HepG2 (cell line): ENCODE results near the gene MID1. TPM values are rescaled to one million over a fixed set of nuclear protein-coding genes. Genes with fewer than 3 reads are reported as not detected.

Experiments
- FOXA1 ChIP-seq, 2 experiments: fragments of 450-650 bp in 1 of 2; sonication (generic) in 1 of 2; formaldehyde crosslinking in 1 of 2; IDR thresholded peaks; 2 replicates each; pipeline versions ENCODE4 v1.4.0 to v1.6.1; 2016 to 2020; ENCODE audit warnings: missing genetic modification reagents in 1 of 2
- ZNF337 ChIP-seq: sonication (generic); formaldehyde crosslinking; IDR thresholded peaks from 2 replicates; pipeline ENCODE4 v1.5.1; 2020; ENCODE audit warnings: missing genetic modification reagents, low read depth, mild to moderate bottlenecking, borderline replicate concordance
- polyA plus RNA-seq, 8 experiments: library from polyadenylated mRNA; depleted of rRNA in 3 of 8; stranded (reverse) in 7 of 8; unstranded in 1 of 8; fragments of >200 nt; fragmentation: Illumina TruSeq in 4 of 8; extraction: Trizol in 4 of 8; gene quantifications; 2 replicates each; pipeline versions ENCODE4 v1.2.1 to v1.2.3, GENCODE V29; 2011 to 2016; ENCODE audit warnings: low read depth in 4 of 8, missing spikeins in 1 of 8, mixed read lengths in 1 of 8; ENCODE audit not compliant: insufficient read depth in 1 of 8
- total RNA-seq, 5 experiments: library from RNA; depleted of rRNA; stranded (reverse); fragments of >200 nt; fragmentation: Illumina TruSeq; extraction: Trizol; gene quantifications; 2 replicates each; pipeline ENCODE4 v1.2.3, GENCODE V29; 2016; ENCODE audit warnings: low read depth in 1 of 5
- TF ChIP-seq, protein P1 (sequence below): sonication (generic); formaldehyde crosslinking; IDR thresholded peaks from 2 replicates; pipeline ENCODE4 v1.5.0; 2020; ENCODE audit warnings: missing genetic modification reagents
- TF ChIP-seq, protein P2 (sequence below), 2 experiments: IDR thresholded peaks; 2 replicates each; pipeline ENCODE4 v1.6.1; 2011 to 2012; ENCODE audit warnings: low read length in 2 of 2, borderline replicate concordance in 1 of 2, low read depth in 1 of 2, mild to moderate bottlenecking in 1 of 2, moderate library complexity in 1 of 2
- TF ChIP-seq, protein P3 (sequence below): sonication (generic); formaldehyde crosslinking; conservative IDR thresholded peaks from 2 replicates; pipeline ENCODE4 v1.5.0; 2020; ENCODE audit warnings: missing genetic modification reagents
- TF ChIP-seq, protein P4 (sequence below): sonication (generic); formaldehyde crosslinking; IDR thresholded peaks from 2 replicates; pipeline ENCODE4 v1.8.1; 2023; ENCODE audit warnings: mild to moderate bottlenecking, missing genetic modification reagents
- TF ChIP-seq, protein P5 (sequence below): sonication (generic); formaldehyde crosslinking; IDR thresholded peaks from 2 replicates; pipeline ENCODE4 v1.5.0; 2020; ENCODE audit warnings: mild to moderate bottlenecking, missing genetic modification reagents

The MID1 gene
- total and polyA plus RNA-seq, 2 of the 13 experiments (the other 11 are each of a cell fraction or from before 2014, with no cell fraction given) = 0.86 to 1.1 TPM

DNA sequence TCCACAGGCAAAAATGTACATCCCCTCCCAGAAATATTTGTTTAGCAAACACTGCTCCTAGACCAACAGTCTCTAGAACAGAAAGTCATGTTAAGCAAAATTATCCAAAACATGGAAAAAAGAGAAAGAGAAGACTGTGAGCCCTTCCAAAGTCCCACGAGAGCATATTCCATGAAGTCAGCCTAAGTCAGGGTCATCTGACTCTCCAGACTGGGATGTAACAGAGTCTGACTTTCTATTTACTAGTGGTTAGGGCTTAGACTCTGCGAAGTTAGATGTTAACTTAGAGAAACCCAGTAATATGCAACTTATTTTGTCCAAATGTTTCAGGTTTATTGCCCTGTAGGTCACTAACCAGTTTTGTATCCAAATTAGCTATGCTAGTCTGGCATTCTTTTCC, 102.3 kb downstream of the MID1 start (continued):
- TF ChIP-seq, protein P1, sequence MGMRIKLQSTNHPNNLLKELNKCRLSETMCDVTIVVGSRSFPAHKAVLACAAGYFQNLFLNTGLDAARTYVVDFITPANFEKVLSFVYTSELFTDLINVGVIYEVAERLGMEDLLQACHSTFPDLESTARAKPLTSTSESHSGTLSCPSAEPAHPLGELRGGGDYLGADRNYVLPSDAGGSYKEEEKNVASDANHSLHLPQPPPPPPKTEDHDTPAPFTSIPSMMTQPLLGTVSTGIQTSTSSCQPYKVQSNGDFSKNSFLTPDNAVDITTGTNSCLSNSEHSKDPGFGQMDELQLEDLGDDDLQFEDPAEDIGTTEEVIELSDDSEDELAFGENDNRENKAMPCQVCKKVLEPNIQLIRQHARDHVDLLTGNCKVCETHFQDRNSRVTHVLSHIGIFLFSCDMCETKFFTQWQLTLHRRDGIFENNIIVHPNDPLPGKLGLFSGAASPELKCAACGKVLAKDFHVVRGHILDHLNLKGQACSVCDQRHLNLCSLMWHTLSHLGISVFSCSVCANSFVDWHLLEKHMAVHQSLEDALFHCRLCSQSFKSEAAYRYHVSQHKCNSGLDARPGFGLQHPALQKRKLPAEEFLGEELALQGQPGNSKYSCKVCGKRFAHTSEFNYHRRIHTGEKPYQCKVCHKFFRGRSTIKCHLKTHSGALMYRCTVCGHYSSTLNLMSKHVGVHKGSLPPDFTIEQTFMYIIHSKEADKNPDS (CRISPR knock-in tag) = no peak
- TF ChIP-seq FOXA1 (IDR thresholded peaks at IDR 0.05) = no peak
- TF ChIP-seq FOXA1 (CRISPR knock-in tag; IDR thresholded peaks at IDR 0.05) = no peak
- TF ChIP-seq, protein P2, sequence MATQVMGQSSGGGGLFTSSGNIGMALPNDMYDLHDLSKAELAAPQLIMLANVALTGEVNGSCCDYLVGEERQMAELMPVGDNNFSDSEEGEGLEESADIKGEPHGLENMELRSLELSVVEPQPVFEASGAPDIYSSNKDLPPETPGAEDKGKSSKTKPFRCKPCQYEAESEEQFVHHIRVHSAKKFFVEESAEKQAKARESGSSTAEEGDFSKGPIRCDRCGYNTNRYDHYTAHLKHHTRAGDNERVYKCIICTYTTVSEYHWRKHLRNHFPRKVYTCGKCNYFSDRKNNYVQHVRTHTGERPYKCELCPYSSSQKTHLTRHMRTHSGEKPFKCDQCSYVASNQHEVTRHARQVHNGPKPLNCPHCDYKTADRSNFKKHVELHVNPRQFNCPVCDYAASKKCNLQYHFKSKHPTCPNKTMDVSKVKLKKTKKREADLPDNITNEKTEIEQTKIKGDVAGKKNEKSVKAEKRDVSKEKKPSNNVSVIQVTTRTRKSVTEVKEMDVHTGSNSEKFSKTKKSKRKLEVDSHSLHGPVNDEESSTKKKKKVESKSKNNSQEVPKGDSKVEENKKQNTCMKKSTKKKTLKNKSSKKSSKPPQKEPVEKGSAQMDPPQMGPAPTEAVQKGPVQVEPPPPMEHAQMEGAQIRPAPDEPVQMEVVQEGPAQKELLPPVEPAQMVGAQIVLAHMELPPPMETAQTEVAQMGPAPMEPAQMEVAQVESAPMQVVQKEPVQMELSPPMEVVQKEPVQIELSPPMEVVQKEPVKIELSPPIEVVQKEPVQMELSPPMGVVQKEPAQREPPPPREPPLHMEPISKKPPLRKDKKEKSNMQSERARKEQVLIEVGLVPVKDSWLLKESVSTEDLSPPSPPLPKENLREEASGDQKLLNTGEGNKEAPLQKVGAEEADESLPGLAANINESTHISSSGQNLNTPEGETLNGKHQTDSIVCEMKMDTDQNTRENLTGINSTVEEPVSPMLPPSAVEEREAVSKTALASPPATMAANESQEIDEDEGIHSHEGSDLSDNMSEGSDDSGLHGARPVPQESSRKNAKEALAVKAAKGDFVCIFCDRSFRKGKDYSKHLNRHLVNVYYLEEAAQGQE (IDR thresholded peaks at IDR 0.05; ENCODE audit: borderline replicate concordance in 1 of 2, low read depth in 1 of 2, low read length in 2 of 2) = no peak
- TF ChIP-seq, protein P3, sequence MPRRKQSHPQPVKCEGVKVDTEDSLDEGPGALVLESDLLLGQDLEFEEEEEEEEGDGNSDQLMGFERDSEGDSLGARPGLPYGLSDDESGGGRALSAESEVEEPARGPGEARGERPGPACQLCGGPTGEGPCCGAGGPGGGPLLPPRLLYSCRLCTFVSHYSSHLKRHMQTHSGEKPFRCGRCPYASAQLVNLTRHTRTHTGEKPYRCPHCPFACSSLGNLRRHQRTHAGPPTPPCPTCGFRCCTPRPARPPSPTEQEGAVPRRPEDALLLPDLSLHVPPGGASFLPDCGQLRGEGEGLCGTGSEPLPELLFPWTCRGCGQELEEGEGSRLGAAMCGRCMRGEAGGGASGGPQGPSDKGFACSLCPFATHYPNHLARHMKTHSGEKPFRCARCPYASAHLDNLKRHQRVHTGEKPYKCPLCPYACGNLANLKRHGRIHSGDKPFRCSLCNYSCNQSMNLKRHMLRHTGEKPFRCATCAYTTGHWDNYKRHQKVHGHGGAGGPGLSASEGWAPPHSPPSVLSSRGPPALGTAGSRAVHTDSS (CRISPR knock-in tag) = no peak
- TF ChIP-seq ZNF337 (CRISPR knock-in tag) = no peak
- TF ChIP-seq, protein P4, sequence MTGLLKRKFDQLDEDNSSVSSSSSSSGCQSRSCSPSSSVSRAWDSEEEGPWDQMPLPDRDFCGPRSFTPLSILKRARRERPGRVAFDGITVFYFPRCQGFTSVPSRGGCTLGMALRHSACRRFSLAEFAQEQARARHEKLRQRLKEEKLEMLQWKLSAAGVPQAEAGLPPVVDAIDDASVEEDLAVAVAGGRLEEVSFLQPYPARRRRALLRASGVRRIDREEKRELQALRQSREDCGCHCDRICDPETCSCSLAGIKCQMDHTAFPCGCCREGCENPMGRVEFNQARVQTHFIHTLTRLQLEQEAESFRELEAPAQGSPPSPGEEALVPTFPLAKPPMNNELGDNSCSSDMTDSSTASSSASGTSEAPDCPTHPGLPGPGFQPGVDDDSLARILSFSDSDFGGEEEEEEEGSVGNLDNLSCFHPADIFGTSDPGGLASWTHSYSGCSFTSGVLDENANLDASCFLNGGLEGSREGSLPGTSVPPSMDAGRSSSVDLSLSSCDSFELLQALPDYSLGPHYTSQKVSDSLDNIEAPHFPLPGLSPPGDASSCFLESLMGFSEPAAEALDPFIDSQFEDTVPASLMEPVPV (CRISPR knock-in tag) = no peak
- TF ChIP-seq, protein P5, sequence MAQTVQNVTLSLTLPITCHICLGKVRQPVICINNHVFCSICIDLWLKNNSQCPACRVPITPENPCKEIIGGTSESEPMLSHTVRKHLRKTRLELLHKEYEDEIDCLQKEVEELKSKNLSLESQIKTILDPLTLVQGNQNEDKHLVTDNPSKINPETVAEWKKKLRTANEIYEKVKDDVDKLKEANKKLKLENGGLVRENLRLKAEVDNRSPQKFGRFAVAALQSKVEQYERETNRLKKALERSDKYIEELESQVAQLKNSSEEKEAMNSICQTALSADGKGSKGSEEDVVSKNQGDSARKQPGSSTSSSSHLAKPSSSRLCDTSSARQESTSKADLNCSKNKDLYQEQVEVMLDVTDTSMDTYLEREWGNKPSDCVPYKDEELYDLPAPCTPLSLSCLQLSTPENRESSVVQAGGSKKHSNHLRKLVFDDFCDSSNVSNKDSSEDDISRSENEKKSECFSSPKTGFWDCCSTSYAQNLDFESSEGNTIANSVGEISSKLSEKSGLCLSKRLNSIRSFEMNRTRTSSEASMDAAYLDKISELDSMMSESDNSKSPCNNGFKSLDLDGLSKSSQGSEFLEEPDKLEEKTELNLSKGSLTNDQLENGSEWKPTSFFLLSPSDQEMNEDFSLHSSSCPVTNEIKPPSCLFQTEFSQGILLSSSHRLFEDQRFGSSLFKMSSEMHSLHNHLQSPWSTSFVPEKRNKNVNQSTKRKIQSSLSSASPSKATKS (CRISPR knock-in tag) = no peak
